SK-N-SH (cell line): ENCODE measurements around the gene PIK3R3. TPM values are rescaled to one million over a fixed set of nuclear protein-coding genes. Genes with fewer than 3 reads are reported as not detected.

Source experiments
- CTCF ChIA-PET: fragments of 300-600, 350-600 bp; formaldehyde crosslinking; extraction: SDS; loops from one replicate; lab custom pipeline; 2021; lab: Yijun Ruan, JAX
- POLR2A ChIA-PET: fragments of 350-600 bp; sonication (Branson Sonifier 250); formaldehyde crosslinking; extraction: SDS; loops from one replicate; lab custom pipeline; 2020; ENCODE audit warnings: antibody characterized with exemption, inconsistent platforms; lab: Yijun Ruan, JAX
- DNase-seq: peaks from one replicate; pipeline ENCODE4 v3.0.0; 2012
- H2AFZ ChIP-seq: fragments of 200-600 bp; sonication (generic); 2 replicates; pipeline ENCODE4 v1.8.1; 2016; ENCODE audit warnings: antibody characterized with exemption, mild to moderate bottlenecking, low read depth
- H3F3A ChIP-seq: fragments of 200-600 bp; sonication (generic); replicated peaks from 2 replicates; pipeline ENCODE3; 2016; ENCODE audit warnings: antibody characterized with exemption, mild to moderate bottlenecking; ENCODE audit not compliant: insufficient read depth
- H3K27ac ChIP-seq, 2 experiments: fragments of 200-500 bp in 1 of 2; fragments of 200-600 bp in 1 of 2; sonication (Bioruptor generic) in 1 of 2; sonication (generic), shearing (Covaris generic) in 1 of 2; 2 replicates each; pipeline versions ENCODE4 v1.5.1 to v1.6.1; 2014 to 2016; ENCODE audit warnings: low read depth in 2 of 2, inconsistent platforms in 1 of 2, low read length in 1 of 2, mild to moderate bottlenecking in 1 of 2, mixed read lengths in 1 of 2
- H3K27me3 ChIP-seq: fragments of 200-600 bp; sonication (generic), shearing (Covaris generic); 2 replicates; pipeline ENCODE4 v1.6.1; 2016; ENCODE audit warnings: mixed run types; ENCODE audit not compliant: insufficient read depth
- H3K36me3 ChIP-seq, 2 experiments: fragments of 200-500 bp in 1 of 2; fragments of 200-600 bp in 1 of 2; sonication (Bioruptor generic) in 1 of 2; sonication (generic) in 1 of 2; replicated peaks in 1 of 2; 2 replicates each; pipeline versions ENCODE3 to v1.5.1; 2014 to 2016; ENCODE audit warnings: low read length in 1 of 2, mild to moderate bottlenecking in 1 of 2; ENCODE audit not compliant: insufficient read depth in 2 of 2, control insufficient read depth in 1 of 2
- H3K4me1 ChIP-seq, 2 experiments: fragments of 200-500 bp in 1 of 2; fragments of 200-600 bp in 1 of 2; sonication (Bioruptor generic) in 1 of 2; sonication (generic), shearing (Covaris generic) in 1 of 2; 2 replicates each; pipeline versions ENCODE4 v1.5.1 to v1.6.1; 2014 to 2016; ENCODE audit warnings: low read depth in 1 of 2, low read length in 1 of 2, mixed run types in 1 of 2; ENCODE audit not compliant: insufficient read depth in 2 of 2, control insufficient read depth in 1 of 2
- H3K4me2 ChIP-seq: fragments of 200-600 bp; sonication (generic), shearing (Covaris generic); 2 replicates; pipeline ENCODE4 v1.6.1; 2017; ENCODE audit warnings: mixed run types
- H3K4me3 ChIP-seq, 2 experiments: fragments of 200-500 bp in 1 of 2; fragments of 200-600 bp in 1 of 2; sonication (Bioruptor generic) in 1 of 2; sonication (generic), shearing (Covaris generic) in 1 of 2; 2 replicates each; pipeline versions ENCODE4 v1.5.1 to v1.8.1; 2014 to 2016; ENCODE audit warnings: low read depth in 2 of 2, inconsistent platforms in 1 of 2, low read length in 1 of 2, mild to moderate bottlenecking in 1 of 2, mixed read lengths in 1 of 2, moderate library complexity in 1 of 2
- H3K79me2 ChIP-seq: fragments of 200-600 bp; sonication (generic); 2 replicates; pipeline ENCODE4 v1.8.1; 2017; ENCODE audit warnings: mild to moderate bottlenecking; ENCODE audit not compliant: insufficient read depth
- H3K9ac ChIP-seq: fragments of 200-600 bp; sonication (generic); 2 replicates; pipeline ENCODE4 v1.6.1; 2017; ENCODE audit warnings: mixed run types
- H3K9me2 ChIP-seq: fragments of 200-600 bp; sonication (generic); 2 replicates; pipeline ENCODE4 v1.6.1; 2017; ENCODE audit warnings: mixed run types
- H3K9me3 ChIP-seq: fragments of 200-600 bp; sonication (generic); 2 replicates; pipeline ENCODE4 v1.6.1; 2017; ENCODE audit warnings: mixed run types, mild to moderate bottlenecking, moderate library complexity
- H4K20me1 ChIP-seq: fragments of 200-600 bp; sonication (generic); 2 replicates; pipeline ENCODE4 v1.6.1; 2017; ENCODE audit warnings: mild to moderate bottlenecking, mixed run types; ENCODE audit not compliant: insufficient read depth
- CHD2 ChIP-seq: fragments of 150-350 bp; IDR thresholded peaks from 2 replicates; pipeline ENCODE4 v1.6.1; 2018; ENCODE audit warnings: low read length; ENCODE audit not compliant: partially characterized antibody
- CTCF ChIP-seq: fragments of 200-600 bp; sonication (generic); IDR thresholded peaks from 2 replicates; pipeline ENCODE4 v1.6.1; 2017; ENCODE audit warnings: antibody characterized with exemption, mild to moderate bottlenecking, moderate library complexity
- EP300 ChIP-seq, 2 experiments: IDR thresholded peaks; 2 replicates each; pipeline versions ENCODE4 v1.4.0 to v1.6.1; 2012; ENCODE audit warnings: borderline replicate concordance in 1 of 2, low read depth in 1 of 2, low read length in 1 of 2
- EZH2phosphoT487 ChIP-seq: fragments of 200-600 bp; sonication (generic); IDR thresholded peaks from 2 replicates; pipeline ENCODE4 v1.6.1; 2017; ENCODE audit warnings: low read depth, mixed run types, mild to moderate bottlenecking, antibody characterized with exemption, moderate library complexity, borderline replicate concordance
- FOSL2 ChIP-seq: IDR thresholded peaks from 2 replicates; pipeline ENCODE4 v1.4.0; 2012; ENCODE audit warnings: low read depth, mild to moderate bottlenecking, moderate library complexity, borderline replicate concordance
- FOXJ3 ChIP-seq: sonication (generic); formaldehyde crosslinking; IDR thresholded peaks from 2 replicates; pipeline ENCODE4 v1.5.1; 2020; ENCODE audit warnings: mild to moderate bottlenecking, missing genetic modification reagents
- FOXM1 ChIP-seq: IDR thresholded peaks from 2 replicates; pipeline ENCODE4 v1.4.0; 2012; ENCODE audit warnings: low read depth, mild to moderate bottlenecking
- GATA2 ChIP-seq: sonication (generic); formaldehyde crosslinking; IDR thresholded peaks from 2 replicates; pipeline ENCODE4 v1.5.0; 2020; ENCODE audit warnings: mild to moderate bottlenecking, missing genetic modification reagents
- IRF3 ChIP-seq: fragments of 150-350 bp; IDR thresholded peaks from 2 replicates; pipeline ENCODE4 v1.6.1; 2016; ENCODE audit warnings: mild to moderate bottlenecking, low read depth, low read length
- JUND ChIP-seq: IDR thresholded peaks from 2 replicates; pipeline ENCODE4 v1.4.0; 2012
- MAX ChIP-seq: IDR thresholded peaks from 2 replicates; pipeline ENCODE4 v1.4.0; 2012; ENCODE audit warnings: low read depth
- MXI1 ChIP-seq: IDR thresholded peaks from 2 replicates; pipeline ENCODE4 v1.6.1; 2012; ENCODE audit warnings: mild to moderate bottlenecking, low read depth, low read length, improper control_type of control experiment
- PBX3 ChIP-seq: IDR thresholded peaks from 2 replicates; pipeline ENCODE4; 2012
- POLR2AphosphoS5 ChIP-seq: IDR thresholded peaks from 2 replicates; pipeline ENCODE4 v1.6.1; 2012; ENCODE audit warnings: low read depth, low read length
- RAD21 ChIP-seq: IDR thresholded peaks from 2 replicates; pipeline ENCODE4 v1.6.1; 2012; ENCODE audit warnings: mild to moderate bottlenecking, low read length
- RCOR1 ChIP-seq: fragments of 150-350 bp; IDR thresholded peaks from 2 replicates; pipeline ENCODE4 v1.6.1; 2017; ENCODE audit warnings: antibody characterized with exemption, low read length
- REST ChIP-seq: IDR thresholded peaks from 2 replicates; pipeline ENCODE4 v1.6.1; 2012; ENCODE audit warnings: mild to moderate bottlenecking, low read depth, low read length, moderate library complexity
- RFX5 ChIP-seq: IDR thresholded peaks from 2 replicates; pipeline ENCODE4 v1.6.1; 2012; ENCODE audit warnings: mild to moderate bottlenecking, improper control_type of control experiment, low read length
- RXRA ChIP-seq: IDR thresholded peaks from 2 replicates; pipeline ENCODE4 v1.4.0; 2012; ENCODE audit warnings: low read depth, mild to moderate bottlenecking, borderline replicate concordance
- SIN3A ChIP-seq: IDR thresholded peaks from 2 replicates; pipeline ENCODE4 v1.6.1; 2012; ENCODE audit warnings: low read depth, mild to moderate bottlenecking, low read length, moderate library complexity, borderline replicate concordance
- SMC3 ChIP-seq: IDR thresholded peaks from 2 replicates; pipeline ENCODE4 v1.6.1; 2012; ENCODE audit warnings: low read depth, low read length, improper control_type of control experiment
- TAF1 ChIP-seq: IDR thresholded peaks from 2 replicates; pipeline ENCODE4 v1.6.1; 2012; ENCODE audit warnings: low read depth, mild to moderate bottlenecking, low read length, moderate library complexity, borderline replicate concordance
- TCF12 ChIP-seq: IDR thresholded peaks from 2 replicates; pipeline ENCODE4 v1.4.0; 2012
- USF1 ChIP-seq: IDR thresholded peaks from 2 replicates; pipeline ENCODE4 v1.4.0; 2012; ENCODE audit warnings: low read depth, borderline replicate concordance
- WGBS: methylation state at CpG from one replicate; pipeline ENCODE4 v1.1.6; 2017; ENCODE audit warnings: low lambda C conversion rate; 5-methylcytosine and 5-hydroxymethylcytosine counted together
- polyA plus RNA-seq, 3 experiments: library from polyadenylated mRNA; depleted of rRNA; stranded (reverse); fragments of >200 nt; gene quantifications; 2 replicates each; pipeline ENCODE4 v1.2.3, GENCODE V29; 2012

Gene PIK3R3
- polyA plus RNA-seq, 1 of the 3 experiments (the other 2 are of a cell fraction) = 4.0 TPM

- peak overlapping the region; percentile 74 to 99 for H3K4me3 ChIP-seq
- H3K4me2 ChIP-seq = peak overlapping the region; percentile 85
- no peaks in the 10 kb centered on the region for H3K9me3 ChIP-seq
- peaks cover 16% of the 10 kb centered on the region for H3F3A ChIP-seq
- peaks cover 31% of the 10 kb centered on the region for H3K79me2 ChIP-seq
- peak overlapping the region; percentile 96 for H3K9ac ChIP-seq
- H3K4me1 ChIP-seq = peaks cover 15 to 22% of the 10 kb centered on the region in 2 experiments; a peak in 2 of 4 replicates
- H4K20me1 ChIP-seq = no peaks in the 10 kb centered on the region
- no peaks in the 10 kb centered on the region for H3K27me3 ChIP-seq
- H3K9me2 ChIP-seq = no peaks in the 10 kb centered on the region
- peak overlapping the region; percentile 98 to 100 for H3K27ac ChIP-seq
- H3K36me3 ChIP-seq = no peaks in the 10 kb centered on the region
- CTCF ChIA-PET = no interaction called here
- peak overlapping the region; percentile 88 for H2AFZ ChIP-seq
- DNase-seq = peak; percentile 79
- POLR2A ChIA-PET = no interaction called here
- TF ChIP-seq RCOR1 = no peak
- no peak for TF ChIP-seq CHD2
- TF ChIP-seq GATA2 (CRISPR knock-in tag) = no peak
- no peak for TF ChIP-seq PBX3
- TF ChIP-seq EZH2phosphoT487 = no peak
- TF ChIP-seq TCF12 = no peak
- no peak for TF ChIP-seq FOSL2
- peak; percentile 35; the same call in 1 of the 2 replicates for TF ChIP-seq IRF3
- TF ChIP-seq CTCF = no peak
- no peak for TF ChIP-seq JUND
- TF ChIP-seq EP300 (IDR thresholded peaks at IDR 0.05; ENCODE audit: borderline replicate concordance in 1 of 2, low read depth in 1 of 2, low read length in 1 of 2) = no peak
- TF ChIP-seq MXI1 = no peak
- TF ChIP-seq SIN3A = 0 out of 2 replicates have a peak, but pooled peaks have one; percentile 21
- TF ChIP-seq TAF1 = no peak
- no peak for TF ChIP-seq FOXJ3 (CRISPR knock-in tag)
- no peak for TF ChIP-seq USF1
- 0 out of 2 replicates have a peak, but pooled peaks have one; percentile 2 for TF ChIP-seq REST
- TF ChIP-seq RAD21 = peak; percentile 9; the same call in 1 of the 2 replicates
- no peak for TF ChIP-seq FOXM1
- TF ChIP-seq RFX5 = peak; percentile 27; the same call in 1 of the 2 replicates
- TF ChIP-seq SMC3 = no peak
- TF ChIP-seq MAX = no peak
- no peak for TF ChIP-seq RXRA
- TF ChIP-seq POLR2AphosphoS5 = peak; percentile 38; the same call in 1 of the 2 replicates
- 1% methylated on average over 13 of the region's 22 CpGs for WGBS
Measured at GRCh38 chr1:46133181-46133658, 791 bp upstream of the PIK3R3 start.
